H54 (cell line): Measurements from ENCODE around the gene ANGPTL2.
A peak's percentile ranks its signal among the peaks of the same experiment; 100 is the strongest.
"Not testable (repeated sequence)": the region's sequence is repeated elsewhere in the genome, so short reads cannot be mapped to it uniquely, and the experiment has no call there.

Source experiments
- DNase-seq: peaks from one replicate; pipeline ENCODE4 v3.0.0; 2011; ENCODE audit warnings: low spot score, mixed read lengths; ENCODE audit not compliant: insufficient read length
- FAIRE-seq: peaks from 3 replicates; lab custom pipeline; 2011; peaks lifted over from hg19 to GRCh38; lab: Jason Lieb, UNC
- POLR2A ChIP-seq: IDR thresholded peaks from 2 replicates; pipeline ENCODE4 v1.6.1; 2011; ENCODE audit warnings: low read depth, mild to moderate bottlenecking, low read length

Gene ANGPTL2

DNA sequence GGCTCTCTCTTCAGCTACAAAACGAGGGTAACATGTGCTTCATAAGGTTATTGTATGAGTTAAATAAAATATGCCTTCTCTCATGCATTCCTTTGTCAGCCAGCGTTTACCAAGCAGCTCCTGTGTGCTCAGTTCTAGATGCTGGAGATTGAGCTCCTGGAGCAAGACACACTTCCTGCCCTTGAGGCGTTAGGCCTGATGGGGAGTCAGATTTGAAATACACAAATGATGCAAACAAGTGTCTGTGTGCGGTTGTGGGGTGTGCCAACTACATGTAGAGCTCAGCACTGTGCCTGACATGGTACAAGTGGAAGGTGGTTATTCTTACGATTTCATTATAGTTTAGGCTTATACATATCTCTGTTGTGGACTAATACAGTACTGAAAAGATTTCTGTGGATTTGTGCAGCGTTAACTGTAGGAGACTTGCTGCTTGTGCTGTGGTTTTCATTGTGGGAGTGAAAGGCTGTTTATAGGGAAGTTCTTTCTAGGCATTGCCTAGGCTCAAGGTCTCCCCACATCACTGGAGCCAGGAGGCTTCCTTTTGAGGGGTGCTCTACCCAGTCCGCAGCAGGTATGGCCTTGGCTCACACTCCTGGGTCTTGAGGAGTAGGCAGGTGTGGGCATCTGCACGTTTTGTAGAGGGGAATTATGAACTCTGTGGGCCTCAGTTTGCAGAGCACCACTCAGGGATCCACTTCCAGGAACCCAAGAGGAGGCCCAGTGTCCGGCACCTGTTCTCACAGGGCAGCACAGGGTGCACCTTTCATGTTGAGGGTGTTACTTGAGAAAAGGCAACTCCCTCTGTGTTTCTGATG, 39.8 kb upstream of the ANGPTL2 start:
- no peak for TF ChIP-seq POLR2A
- DNase-seq (no peak), FAIRE-seq (no peak)

DNA sequence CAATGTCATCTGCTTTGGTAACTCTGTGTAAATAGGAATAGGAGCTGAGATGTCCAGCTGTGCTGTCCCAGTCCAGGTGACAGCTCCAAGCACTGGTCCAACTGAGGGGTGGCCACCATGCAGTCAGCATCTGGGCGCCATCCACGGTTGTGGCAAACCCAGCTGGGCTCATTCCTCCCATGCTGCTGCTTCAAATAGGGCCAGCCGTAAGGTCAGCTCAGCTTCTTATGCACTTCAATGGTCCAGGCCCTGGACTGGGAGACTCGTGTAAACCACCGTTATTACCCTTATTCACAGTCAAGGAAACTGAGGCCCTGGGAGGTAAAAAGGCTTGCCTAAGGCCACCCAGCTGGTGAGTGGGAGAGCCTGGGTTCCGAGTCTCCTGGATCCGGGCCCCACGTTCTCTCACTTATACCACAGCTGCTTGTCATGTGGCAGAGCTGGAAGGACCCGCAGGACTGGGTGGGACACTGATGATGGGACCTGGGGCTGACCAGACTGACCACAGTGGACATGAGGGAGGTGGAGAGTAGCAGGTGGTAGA, 38.7 kb upstream of the ANGPTL2 start:
- TF ChIP-seq POLR2A = no peak
- FAIRE-seq = no peak

DNA sequence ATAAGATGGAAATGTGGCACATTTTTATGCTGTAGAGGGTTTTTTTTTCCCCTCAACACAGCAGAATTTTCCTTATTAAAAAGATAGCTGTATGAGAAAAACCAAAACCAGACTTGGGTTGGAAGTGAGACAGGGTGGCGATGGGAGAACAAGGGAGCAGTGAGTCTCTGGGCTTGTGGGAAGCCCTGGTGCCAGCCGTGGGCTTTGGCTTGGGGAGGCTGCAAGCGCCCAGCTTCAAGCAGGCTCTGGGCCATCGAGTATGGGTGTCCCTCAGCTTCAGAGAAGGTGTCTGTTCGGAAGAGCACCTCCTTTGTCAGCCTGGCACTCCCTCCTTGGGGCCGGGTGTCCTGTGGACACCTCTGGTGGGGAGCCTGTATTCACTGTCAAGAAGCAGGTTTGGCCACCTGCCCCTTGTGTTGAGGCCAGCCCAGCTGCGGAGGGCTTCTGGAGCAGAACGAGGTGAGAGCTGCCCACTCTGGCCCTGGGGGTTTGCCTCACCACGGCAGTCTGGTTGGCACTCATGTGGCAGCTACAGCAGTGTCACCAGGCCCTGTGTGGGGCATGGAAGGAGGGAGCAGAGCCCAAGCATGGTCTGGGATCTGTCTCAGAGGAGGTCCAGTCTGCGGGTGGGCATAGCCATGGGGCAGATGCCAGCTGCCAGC, 37.6 kb upstream of the ANGPTL2 start:
- TF ChIP-seq POLR2A = no peak
- FAIRE-seq (no peak), DNase-seq (no peak)

More for the DNA sequence above, 38.7 kb upstream of the ANGPTL2 start:
- DNase-seq = no peak

DNA sequence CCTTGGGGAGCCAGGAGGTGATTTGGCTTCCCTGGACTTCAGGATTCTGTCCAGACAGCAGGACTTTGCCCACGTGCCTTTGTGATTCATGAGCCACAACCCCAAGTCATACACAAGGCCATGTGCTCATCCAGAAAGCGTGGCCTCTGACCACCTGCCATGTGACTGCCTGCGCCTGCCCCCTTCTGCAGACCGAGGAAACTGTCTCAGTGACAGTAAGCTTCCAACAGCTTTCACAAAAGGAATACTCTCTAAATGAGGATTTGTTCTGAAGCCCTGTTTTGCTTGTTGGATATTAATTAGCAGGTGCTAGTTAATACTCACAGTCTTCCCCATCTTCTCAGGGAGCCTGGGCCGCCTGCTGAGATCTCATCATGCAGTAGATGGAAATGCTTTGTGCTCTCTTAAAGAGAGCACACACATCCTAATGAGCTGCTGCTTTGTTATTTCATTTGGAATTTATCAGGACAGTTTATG, 36.9 kb upstream of the ANGPTL2 start:
- DNase-seq (peak; percentile 91), FAIRE-seq (peak; percentile 99)
- TF ChIP-seq POLR2A = no peak

DNA sequence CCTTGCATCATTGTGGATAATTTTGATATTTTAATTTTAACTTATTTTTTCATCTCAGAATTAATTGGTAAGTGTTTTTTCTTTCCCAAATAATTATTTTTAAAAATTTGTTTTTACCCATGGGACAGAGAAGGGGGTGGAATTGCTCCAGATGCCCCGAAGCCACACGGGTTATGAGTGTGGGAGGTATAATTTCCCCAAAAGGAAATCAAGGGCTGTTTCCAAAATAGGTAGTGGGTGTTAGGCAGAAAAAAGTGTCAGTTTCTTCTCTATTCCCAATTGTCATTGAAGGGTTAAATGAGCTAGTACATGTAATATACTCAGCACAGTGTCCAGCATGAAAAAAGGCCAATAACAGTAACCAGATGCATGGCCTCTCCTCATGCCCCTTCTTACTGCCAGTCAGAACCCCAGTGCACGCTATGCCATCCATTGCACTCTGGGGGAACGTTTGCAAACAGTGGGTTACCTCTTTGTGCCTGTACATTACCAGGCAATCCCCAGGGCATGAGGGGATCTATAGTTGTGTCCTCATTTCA, 36.4 kb upstream of the ANGPTL2 start:
- FAIRE-seq = no peak
- DNase-seq = no peak
- TF ChIP-seq POLR2A = no peak

DNA sequence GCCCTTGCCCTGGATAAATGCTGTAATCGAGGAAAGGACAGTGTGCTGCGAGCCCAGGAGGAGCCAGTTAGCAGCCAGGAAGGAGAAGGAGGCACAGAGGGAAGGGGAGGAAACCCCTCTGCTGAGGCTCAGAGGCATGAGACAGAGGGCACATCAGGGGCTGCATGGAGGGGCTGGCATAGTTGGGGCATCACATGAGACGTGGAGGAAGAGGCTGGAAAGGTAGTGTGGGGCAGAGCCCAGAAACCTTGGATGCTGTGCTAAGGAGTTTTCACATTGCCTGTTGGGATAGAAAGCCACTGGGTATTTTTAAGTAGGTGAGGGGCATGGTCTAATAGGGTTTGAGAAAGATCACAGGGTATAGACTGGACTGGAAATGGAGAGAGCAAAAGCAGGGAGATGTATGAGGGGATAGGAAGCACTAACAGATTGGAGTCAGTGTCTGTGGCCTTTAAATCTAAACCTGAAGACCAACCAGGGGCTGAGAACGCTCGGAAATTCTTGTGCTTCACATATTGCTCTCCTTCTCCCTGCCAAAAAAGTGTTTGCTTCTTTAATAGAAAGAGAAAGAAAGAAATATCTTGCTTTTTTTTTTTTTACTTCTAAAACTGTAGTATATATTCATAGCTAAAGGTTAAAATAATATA, 33.0 kb upstream of the ANGPTL2 start:
- FAIRE-seq (no peak), DNase-seq (no peak)
- no peak for TF ChIP-seq POLR2A

DNA sequence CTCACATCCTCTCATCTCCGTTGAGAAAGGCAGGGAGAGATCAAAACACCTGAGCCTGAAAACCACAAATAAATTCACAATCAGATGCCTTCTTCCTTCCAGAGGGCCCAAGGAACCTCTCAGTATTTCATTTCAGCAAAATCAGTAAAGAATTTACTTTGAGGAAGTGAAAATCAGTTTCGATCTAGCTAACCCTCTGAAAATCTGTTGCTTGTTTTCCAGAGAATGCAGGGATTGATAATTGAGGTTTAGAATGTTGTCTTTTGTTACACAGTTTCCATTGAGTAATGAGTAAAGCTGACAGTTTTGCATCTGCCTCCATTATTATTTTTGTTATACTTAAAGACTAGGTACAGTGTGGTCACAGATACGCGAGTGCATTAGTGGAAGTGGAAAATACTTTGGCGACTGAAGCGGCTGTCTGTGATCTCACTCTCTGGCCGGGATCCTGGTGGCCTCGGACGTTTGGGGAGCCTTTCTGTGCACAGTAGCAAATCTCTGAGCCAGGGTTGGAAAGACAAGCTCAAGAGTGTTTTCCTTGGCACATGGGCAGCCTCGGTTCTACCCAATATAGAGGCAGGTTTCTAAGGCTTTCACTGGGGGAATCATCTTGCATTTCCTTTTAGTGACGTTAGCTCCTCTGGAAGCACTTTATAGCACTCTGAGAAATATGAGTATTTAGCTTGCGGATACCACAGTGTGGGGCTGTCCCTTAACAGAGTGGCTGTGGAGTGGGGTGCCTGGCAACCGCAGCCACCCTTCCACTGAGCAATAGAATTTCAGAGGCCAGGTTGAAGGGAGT, 32.2 kb upstream of the ANGPTL2 start:
- FAIRE-seq (peak; percentile 38), DNase-seq (no peak)
- TF ChIP-seq POLR2A = no peak

DNA sequence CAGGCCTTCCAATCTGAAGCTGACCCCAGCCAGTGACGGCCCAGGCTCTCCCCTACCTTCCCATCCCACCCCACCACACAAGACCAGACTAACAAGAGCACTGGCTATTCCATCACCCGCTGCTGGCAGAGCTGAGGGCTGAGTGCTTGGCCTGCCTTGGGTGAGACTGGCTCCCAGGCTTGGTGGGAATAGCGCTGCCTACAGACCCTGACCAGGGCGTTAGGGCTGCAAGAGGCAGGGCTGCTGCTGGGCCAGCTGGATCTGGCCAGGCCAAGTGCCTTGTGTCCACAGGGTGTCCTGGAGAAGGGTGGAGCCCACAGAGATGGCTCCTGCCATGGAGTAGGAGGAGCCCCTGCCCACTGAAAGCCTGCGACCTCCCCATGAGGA, 31.6 kb upstream of the ANGPTL2 start:
- FAIRE-seq (no peak), DNase-seq (no peak)
- no peak for TF ChIP-seq POLR2A

DNA sequence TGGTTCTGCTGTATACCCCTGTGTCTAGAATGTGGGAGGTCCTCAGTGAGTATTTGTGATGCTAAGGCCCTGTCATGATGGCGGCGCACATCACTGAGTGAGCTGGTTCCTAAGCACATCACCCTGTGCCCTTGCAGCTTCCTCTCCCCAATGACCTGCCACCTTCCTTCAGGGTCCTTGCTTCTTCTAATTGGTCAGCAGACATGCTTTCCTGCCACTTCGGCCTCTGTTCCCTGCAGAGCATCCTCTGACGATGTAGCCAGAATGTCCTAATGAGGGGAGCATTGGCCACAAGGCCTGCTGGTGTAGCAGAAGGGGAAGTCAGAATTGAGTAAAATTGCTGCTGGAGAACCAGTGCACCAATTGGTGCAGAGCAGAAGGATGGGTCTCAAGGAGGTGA, 31.1 kb upstream of the ANGPTL2 start:
- no peak for FAIRE-seq
- DNase-seq = no peak
- no peak for TF ChIP-seq POLR2A

DNA sequence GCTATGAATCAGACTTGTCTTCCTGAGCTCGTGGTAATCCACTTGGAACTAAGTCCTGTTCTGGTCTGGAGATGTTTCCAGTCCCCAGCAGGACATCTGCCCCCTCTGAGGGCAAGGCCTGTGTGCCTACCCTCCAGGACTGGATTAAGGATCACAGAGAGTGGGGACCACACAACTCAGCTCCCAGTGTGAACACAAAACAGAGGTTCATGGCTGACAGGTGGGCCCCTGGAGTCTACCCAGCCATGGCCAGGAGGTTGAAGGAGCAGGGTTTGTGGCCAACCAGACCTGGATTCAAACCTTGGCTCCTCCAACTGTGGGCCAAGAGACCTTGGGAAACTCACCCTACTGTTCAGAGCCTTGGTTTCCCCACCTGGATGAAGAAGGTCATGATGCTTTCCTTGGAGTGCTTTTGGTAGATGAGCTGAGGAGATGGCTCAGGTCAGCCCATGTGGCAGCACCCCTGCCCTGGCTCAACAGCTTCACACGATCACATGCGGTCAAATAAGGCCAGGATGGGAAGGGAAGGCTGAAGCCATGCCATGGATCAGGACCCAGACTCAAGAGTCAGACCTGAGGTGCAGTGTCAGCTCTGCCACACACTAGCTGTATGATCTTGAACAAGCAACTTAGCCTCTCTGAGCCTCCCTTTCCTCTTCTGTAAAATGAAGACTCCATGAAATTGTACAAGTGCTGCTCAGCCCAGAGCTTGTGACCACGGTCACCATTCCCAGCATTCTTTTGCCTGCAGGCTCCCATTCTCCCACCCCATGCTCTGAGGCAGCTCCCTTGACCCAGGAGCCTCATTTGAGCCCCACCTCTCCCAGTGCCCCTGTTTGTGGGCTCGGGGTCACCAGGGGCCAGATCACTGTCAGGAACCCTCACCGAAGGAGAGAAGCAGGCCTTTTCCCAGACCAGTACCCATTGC, 27.3 kb upstream of the ANGPTL2 start:
- no peak for DNase-seq
- FAIRE-seq = no peak
- no peak for TF ChIP-seq POLR2A

DNA sequence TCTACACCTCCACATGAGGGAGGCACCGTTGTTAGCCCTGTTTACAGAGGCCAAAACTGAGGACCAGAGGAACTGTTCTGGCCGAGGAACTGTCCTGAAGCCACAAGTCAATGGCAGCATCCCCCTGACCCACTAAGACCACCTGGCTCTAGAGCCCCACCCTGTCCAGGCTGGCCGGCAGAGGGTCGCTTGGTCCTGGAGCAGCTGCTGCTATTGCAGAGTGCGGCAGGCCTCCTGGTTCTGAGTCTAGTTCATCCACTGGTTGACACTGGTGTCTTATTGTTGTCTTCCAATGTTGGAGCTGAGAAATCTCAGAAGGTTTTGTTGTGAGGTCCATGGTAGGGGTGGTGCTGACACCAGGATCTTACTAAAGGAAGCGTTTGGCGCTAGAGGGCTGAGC, 26.6 kb upstream of the ANGPTL2 start:
- DNase-seq (no peak), FAIRE-seq (no peak)
- no peak for TF ChIP-seq POLR2A

DNA sequence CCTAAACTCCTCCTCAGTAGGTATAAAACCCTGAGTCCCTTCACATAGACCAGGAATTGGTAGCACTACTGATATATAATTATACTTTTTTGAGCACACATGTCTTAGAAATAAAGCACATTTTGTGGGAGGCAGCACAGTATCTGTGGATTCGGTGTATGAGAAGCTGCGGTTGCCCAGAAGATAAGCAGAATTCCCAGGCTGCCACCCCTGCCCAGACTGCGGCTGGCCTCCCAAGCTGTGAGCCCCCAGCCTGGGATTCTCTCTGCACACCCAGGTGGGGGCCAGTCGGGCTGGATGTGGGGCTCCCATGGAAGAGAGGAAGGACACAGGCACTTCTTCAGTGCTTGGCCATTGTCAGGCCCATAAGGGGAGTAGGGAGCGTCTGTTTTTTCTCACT, 25.6 kb upstream of the ANGPTL2 start:
- no peak for TF ChIP-seq POLR2A
- DNase-seq (no peak), FAIRE-seq (no peak)

DNA sequence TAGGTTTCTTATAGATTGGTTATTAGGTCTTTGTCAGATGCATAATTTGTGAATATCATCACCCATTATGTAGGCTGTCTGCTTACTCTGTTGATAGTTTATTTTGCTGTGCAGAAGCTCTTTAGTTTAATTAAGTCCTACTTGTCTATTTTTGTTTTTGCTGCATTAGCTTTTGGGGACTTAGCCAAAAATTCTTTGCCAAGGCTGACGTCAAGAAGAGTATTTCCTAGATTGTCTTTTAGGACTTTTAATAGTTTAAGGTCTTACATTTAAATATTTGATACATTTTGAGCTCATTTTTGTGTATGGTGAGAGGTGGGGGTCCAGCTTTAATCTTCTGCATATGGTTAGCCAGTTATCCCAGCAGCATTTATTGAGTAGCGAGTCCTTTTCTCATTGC, 24.8 kb upstream of the ANGPTL2 start:
- no peak for TF ChIP-seq POLR2A
- FAIRE-seq = no peak

DNA sequence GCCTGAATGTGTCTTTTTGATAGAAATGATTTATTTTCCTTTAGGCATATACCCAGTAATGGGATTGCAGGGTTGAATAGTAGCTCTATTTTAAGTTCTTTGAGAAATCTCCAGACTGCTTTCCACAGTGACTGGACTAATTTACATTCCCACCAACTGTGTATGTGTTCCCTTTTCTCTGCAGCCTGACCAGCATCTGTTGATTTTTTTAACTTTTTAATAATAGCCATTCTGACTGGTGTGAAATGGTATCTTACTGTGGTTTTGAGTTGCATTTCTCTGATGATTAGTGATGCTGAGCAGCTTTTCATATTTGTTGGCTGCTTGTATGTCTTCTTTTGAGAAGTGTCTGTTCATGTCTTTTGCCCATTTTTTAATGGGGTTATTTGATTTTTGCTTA, 24.4 kb upstream of the ANGPTL2 start:
- DNase-seq, FAIRE-seq: not testable (repeated sequence)

More for the DNA sequence above, 24.8 kb upstream of the ANGPTL2 start:
- DNase-seq = no peak
